Activated naive CD8-positive, alpha-beta T cell treated with anti-CD3 and anti-CD28 coated beads for 36 hours (primary cell): ENCODE measurements around the gene LSM4. TPM values are rescaled to one million over a fixed set of nuclear protein-coding genes. Genes with fewer than 3 reads are reported as not detected.

Source experiments
- DNase-seq: peaks from one replicate; pipeline ENCODE4 v3.0.0; 2021
- H3K27ac Mint-ChIP-seq: one replicate; pipeline ENCODE4 v1.8.0; 2022; ENCODE audit warnings: mild to moderate bottlenecking, moderate library complexity, mixed read lengths
- H3K27me3 Mint-ChIP-seq: one replicate; pipeline ENCODE4 v1.8.0; 2022; ENCODE audit warnings: mild to moderate bottlenecking, mixed read lengths
- H3K36me3 Mint-ChIP-seq: one replicate; pipeline ENCODE4 v1.8.0; 2021; ENCODE audit warnings: mild to moderate bottlenecking, mixed read lengths
- H3K4me1 Mint-ChIP-seq: one replicate; pipeline ENCODE4 v1.8.0; 2021; ENCODE audit warnings: mixed read lengths
- H3K4me3 Mint-ChIP-seq: one replicate; pipeline ENCODE4 v1.8.0; 2022; ENCODE audit warnings: mild to moderate bottlenecking, moderate library complexity, mixed read lengths
- H3K9me3 Mint-ChIP-seq: one replicate; pipeline ENCODE4 v1.8.0; 2022; ENCODE audit warnings: mixed read lengths
- total RNA-seq, 2 experiments: library from RNA; stranded (reverse); gene quantifications; one replicate each; pipeline ENCODE4 v1.2.3, GENCODE V29; 2021

Gene LSM4
- total RNA-seq, 2 experiments from 2014 or later, result 419 to 435 TPM

- Mint-ChIP-seq H3K27me3 (no peaks in the 10 kb centered on the region), H3K4me1 (peaks cover 51% of the 10 kb centered on the region), H3K9me3 (peaks cover 2% of the 10 kb centered on the region), H3K36me3 (peaks cover 21% of the 10 kb centered on the region), H3K27ac (peak overlapping the region; percentile 95), H3K4me3 (peak overlapping the region; percentile 85)
- DNase-seq, result peak; percentile 93
These were observed 28.4 kb downstream of the LSM4 start for GRCh38 chr19:18294467-18294864.

DNA sequence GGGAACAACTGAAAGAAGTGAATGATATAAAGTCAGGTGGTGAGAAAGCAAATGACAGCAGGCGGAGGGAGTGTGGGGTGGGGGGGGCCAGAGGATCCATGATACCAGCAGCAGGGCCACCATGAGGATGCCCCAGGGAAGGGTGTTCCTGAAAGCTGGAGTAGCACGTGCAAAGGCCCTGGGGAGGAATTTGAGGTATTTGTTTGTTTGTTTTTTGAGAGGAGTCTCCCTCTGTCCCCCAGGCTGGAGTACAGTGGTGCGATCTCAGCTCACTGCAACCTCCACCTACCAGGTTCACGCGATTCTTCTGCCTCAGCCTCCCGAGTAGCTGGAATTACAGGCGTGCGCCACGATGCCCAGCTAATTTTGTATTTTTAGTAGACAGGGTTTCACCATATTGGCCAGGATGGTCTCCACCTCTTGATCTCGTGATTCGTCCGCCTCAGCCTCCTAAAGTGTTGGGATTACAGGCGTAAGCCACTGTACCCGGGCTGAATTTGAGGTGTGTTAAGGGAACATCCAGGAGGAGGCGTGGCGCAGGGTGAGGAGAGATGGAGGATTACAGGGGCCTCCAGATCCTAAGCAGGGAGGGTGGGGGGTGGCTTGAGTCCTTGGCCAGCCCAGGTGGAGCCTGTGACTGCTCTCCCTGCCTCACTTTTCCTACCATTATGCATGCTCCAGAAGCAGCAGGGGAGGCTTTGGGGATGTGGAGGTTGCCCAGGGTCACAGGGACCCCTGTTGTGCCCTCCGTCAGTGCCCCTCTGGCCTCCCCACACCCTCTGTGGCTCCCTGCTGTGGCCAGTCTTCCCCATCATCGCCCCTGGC, 29.0 kb downstream of the LSM4 start:
- Mint-ChIP-seq H3K4me3 (peak overlapping the region; percentile 85), H3K9me3 (peaks cover 2% of the 10 kb centered on the region), H3K27me3 (no peaks in the 10 kb centered on the region), H3K27ac (peak overlapping the region; percentile 95), H3K4me1 (peaks cover 51% of the 10 kb centered on the region), H3K36me3 (peaks cover 21% of the 10 kb centered on the region)
- DNase-seq, result no peak

DNA sequence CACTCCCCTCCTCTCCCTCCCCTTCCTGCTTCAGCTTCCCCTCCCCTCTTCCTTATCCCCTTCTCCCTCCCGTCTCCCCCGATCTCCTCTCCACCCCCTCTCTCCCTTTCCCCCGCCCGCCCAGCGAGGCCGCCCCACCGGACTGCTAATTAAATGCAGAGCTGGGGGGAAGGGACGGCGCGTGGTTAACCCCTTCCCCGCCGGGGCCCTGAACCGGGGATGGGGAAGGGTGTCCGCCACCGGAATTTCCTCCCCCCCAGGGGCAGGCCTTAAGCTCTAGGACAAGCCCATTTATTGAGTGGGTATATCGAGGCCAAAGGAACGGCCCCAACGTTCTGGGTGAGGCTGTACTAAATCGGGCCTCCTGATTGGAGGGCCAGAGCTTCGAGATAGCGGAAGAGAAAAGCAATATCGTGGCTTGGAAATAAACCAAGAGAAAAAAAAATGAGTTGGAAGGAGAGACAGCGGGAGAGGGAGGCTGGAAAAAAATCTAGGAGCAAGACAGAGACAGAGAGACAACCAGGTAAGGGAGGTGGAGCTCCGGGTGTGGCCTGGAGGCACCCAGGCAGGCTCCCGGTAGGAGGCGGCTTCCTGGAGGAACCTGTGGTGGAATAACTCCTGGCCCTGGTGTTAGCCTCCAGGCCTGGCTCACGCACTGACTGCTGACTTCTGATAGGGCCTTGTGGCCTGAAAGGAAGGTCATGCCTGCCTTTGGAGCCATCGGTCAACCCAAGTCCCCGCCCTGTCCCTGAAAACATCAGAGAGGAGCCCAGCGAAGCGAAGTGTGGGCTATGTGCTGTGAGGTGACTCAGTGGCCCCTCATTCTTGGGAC, 29.9 kb downstream of the LSM4 start:
- H3K4me3 Mint-ChIP-seq, result peak overlapping the region; percentile 85
- DNase-seq, result peak; percentile 77
- peaks cover 21% of the 10 kb centered on the region for H3K36me3 Mint-ChIP-seq
- H3K27ac Mint-ChIP-seq, result peak overlapping the region; percentile 95
- peaks cover 2% of the 10 kb centered on the region for H3K9me3 Mint-ChIP-seq
- peaks cover 51% of the 10 kb centered on the region for H3K4me1 Mint-ChIP-seq
- H3K27me3 Mint-ChIP-seq, result no peaks in the 10 kb centered on the region

DNA sequence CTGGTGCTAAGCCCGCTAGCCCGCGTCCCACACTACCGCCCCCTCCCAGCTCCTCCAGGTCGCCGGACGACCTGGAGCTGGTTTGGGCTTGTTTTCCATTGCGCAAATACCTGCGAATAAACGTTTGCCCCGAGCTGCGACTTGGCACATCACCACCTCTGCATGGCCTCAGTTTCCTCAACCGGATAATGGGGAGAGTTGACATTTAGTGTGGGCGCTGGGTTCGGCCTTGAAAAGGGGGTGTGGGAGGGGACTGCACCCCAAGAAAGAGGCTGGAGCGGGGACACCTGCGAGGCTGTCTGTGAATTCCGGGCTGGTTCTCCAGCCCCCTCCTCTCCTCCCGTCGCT, 30.4 kb downstream of the LSM4 start:
- no peaks in the 10 kb centered on the region for H3K27me3 Mint-ChIP-seq
- peak overlapping the region; percentile 95 for H3K27ac Mint-ChIP-seq
- peaks cover 2% of the 10 kb centered on the region for H3K9me3 Mint-ChIP-seq
- peaks cover 52% of the 10 kb centered on the region for H3K4me1 Mint-ChIP-seq
- no peak for DNase-seq
- peak overlapping the region; percentile 85 for H3K4me3 Mint-ChIP-seq
- H3K36me3 Mint-ChIP-seq, result peaks cover 21% of the 10 kb centered on the region

DNA sequence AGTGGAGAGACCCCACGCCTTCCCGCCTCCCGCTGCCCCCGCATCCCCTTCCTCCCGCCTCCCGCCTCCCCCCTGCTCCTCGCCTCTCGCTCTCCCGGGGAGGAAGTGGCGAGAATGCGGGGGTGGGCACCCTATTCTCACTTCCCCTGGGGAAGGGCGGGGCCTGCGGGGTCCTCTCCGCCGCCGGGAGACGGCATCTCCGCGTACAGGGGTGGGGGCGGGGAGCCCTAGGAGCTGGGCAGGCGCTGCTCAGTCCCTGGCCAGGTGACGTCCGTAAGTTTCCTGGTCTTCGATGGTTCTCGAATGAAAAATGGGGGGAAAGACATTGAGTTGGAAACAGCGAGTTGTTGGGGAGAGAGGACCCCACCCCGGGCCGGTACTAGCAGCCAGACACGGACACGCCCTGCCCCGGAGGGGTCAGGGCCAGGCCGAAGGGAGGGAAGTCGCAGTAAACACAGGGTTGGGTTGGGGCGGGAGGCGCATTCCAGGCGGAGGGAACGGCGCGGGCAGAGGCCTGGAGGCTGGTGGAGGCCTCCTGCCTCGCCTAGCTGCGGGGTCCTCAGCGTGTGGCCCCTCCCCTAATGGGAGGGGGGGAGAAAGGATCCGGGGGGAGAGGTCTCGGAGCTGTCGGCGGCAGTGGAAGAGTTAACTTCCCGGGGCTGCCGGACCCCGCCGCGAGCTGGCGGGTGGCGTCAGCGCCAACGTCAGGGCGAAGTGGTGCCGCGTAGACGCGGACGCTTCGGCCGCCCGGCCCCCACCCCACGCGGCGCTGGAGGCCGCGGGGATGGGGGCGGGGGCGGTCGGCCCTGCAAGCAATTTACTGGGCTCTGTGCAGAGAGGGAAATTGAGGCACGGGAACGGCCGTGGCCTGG, 31.1 kb downstream of the LSM4 start:
- H3K27me3 Mint-ChIP-seq, result no peaks in the 10 kb centered on the region
- peak; percentile 93 for DNase-seq

DNA sequence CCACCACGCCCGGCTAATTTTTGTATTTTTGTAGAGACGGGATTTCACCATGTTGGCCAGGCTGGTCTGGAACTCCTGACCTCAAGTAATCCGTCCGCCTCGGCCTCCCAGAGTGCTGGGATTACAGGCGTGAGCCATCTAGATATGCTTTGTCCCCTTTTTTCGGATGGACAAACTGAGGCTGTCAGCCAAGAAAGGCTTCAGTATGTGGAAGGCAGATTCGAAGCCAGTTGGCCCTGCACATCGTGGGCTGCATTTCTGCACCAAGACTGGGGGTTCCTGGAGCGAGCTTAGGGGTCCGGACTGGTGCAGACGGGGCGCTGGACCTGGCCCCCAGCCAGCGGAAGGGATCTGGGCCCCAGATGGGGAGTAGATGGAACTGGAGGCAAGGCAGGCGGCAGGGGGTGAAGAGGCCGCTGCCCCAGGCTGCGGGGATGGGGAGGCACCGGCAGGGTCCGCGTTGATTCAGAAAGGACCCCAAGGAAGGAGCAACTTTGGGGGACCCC, 31.8 kb downstream of the LSM4 start:
- DNase-seq, result no peak
- H3K9me3 Mint-ChIP-seq, result peaks cover 2% of the 10 kb centered on the region
- H3K27me3 Mint-ChIP-seq, result no peaks in the 10 kb centered on the region
- peaks cover 63% of the 10 kb centered on the region for H3K4me1 Mint-ChIP-seq
- H3K27ac Mint-ChIP-seq, result peak overlapping the region; percentile 95
- H3K36me3 Mint-ChIP-seq, result peaks cover 20% of the 10 kb centered on the region
- peak overlapping the region; percentile 85 for H3K4me3 Mint-ChIP-seq

More for the DNA sequence above, 31.1 kb downstream of the LSM4 start:
- peaks cover 55% of the 10 kb centered on the region for H3K4me1 Mint-ChIP-seq
- H3K4me3 Mint-ChIP-seq, result peak overlapping the region; percentile 85
- H3K36me3 Mint-ChIP-seq, result peaks cover 21% of the 10 kb centered on the region
- H3K27ac Mint-ChIP-seq, result peak overlapping the region; percentile 95
- peaks cover 2% of the 10 kb centered on the region for H3K9me3 Mint-ChIP-seq

DNA sequence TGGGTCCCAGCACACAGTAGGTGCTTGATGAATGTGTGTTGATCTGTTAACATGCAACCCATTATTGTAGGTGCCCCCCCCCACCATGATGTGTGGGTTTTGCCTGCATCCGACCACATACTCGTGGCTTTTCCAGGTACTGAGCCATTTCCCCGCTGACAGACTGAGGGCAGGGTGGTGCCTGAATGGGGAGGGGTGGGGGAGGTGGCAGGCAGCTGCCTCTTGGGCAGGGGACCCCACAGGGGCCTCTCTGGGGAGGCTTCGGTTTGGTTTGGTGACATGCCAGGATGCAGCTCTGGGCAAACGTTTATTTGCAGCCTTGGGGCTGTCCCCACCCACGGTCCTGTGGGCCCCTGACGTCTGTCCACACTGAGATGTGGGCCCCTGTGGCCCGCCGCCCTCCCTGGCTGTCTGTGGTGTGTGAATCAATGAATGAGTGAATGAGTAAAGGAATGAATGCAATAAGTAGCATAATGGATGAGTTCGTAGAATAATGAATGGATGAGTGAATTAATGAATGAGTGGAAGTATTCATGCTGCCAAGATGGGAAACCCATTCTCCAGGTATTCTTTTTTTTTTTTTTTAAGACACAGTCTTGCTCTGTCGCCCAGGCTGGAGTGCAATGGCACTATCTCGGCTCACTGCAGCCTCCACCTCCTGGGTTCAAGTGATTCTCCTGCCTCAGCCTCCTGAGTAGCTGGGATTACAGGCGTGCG, 32.4 kb downstream of the LSM4 start:
- H3K36me3 Mint-ChIP-seq, result peaks cover 17% of the 10 kb centered on the region
- peaks cover 4% of the 10 kb centered on the region for H3K9me3 Mint-ChIP-seq
- peak overlapping the region; percentile 95 for H3K27ac Mint-ChIP-seq
- H3K4me3 Mint-ChIP-seq, result peak overlapping the region; percentile 85
- H3K27me3 Mint-ChIP-seq, result no peaks in the 10 kb centered on the region
- peaks cover 66% of the 10 kb centered on the region for H3K4me1 Mint-ChIP-seq
- peak; percentile 96 for DNase-seq

GRCh38 chr19:18289471-18290301, 33.2 kb downstream of the LSM4 start:
- peaks cover 16% of the 10 kb centered on the region for H3K36me3 Mint-ChIP-seq
- DNase-seq, result peak; percentile 37
- H3K9me3 Mint-ChIP-seq, result peaks cover 7% of the 10 kb centered on the region
- no peaks in the 10 kb centered on the region for H3K27me3 Mint-ChIP-seq
- peak overlapping the region; percentile 70 for H3K4me3 Mint-ChIP-seq
- peaks cover 69% of the 10 kb centered on the region for H3K4me1 Mint-ChIP-seq
- peak overlapping the region; percentile 95 for H3K27ac Mint-ChIP-seq

DNA sequence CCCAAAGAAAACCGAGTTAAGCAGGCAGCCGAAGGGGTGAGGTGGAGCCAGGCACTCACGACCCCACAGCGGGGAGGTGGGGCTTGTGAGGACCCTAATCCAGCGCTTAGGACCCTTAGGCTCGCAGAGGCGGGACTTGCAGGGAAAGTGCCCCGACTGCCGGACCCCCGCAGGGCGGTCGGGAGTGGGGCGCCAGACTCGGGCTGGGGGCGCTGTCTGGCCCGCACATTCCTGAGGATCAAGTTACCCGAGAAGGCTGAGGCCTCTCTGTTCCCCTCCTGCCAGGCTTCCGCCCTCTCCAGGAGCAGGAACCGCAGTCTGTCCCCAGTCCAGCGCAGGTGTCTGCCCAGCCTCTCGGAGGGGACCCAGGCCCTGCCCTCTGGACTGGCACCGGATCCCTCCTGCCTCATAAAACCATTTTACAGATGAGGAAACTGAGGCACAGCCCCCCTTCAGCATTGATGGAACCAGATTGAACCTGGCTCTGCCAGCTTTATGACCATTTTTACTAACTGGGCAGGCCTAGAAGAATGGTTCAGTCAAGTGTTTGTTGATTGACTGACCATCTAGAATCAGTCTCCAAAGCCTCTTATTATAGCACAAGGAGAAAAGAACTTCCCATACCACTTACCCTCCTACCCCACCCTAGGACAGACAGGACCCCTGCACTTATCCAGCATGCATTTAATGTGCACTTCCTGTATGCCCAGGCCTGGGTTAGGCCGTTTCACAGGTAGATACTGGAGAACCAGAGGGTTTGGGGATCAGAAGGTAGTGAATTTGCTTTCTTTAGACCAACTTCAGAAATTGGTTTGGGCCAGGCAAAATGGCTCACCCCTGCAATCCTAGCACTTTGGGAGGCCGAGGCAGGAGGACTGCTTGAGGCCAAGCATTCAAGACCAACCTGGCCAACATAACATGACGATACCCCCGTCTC, 34.8 kb downstream of the LSM4 start:
- no peak for DNase-seq
- Mint-ChIP-seq H3K27me3 (no peaks in the 10 kb centered on the region), H3K27ac (peak overlapping the region; percentile 95), H3K9me3 (peaks cover 7% of the 10 kb centered on the region), H3K4me1 (peaks cover 61% of the 10 kb centered on the region), H3K36me3 (peaks cover 14% of the 10 kb centered on the region), H3K4me3 (no peak overlapping the region)

GRCh38 chr19:18286973-18287635, 35.8 kb downstream of the LSM4 start:
- Mint-ChIP-seq H3K9me3 (peaks cover 7% of the 10 kb centered on the region), H3K36me3 (peaks cover 14% of the 10 kb centered on the region), H3K4me1 (peaks cover 67% of the 10 kb centered on the region), H3K27ac (peak overlapping the region; percentile 97), H3K27me3 (no peaks in the 10 kb centered on the region), H3K4me3 (no peak overlapping the region)
- DNase-seq, result no peak

- H3K9me3 Mint-ChIP-seq, result peaks cover 5% of the 10 kb centered on the region
- H3K27ac Mint-ChIP-seq, result peak overlapping the region; percentile 97
- H3K4me1 Mint-ChIP-seq, result peaks cover 54% of the 10 kb centered on the region
These were observed 38.0 kb downstream of the LSM4 start for GRCh38 chr19:18284712-18285360.

DNA sequence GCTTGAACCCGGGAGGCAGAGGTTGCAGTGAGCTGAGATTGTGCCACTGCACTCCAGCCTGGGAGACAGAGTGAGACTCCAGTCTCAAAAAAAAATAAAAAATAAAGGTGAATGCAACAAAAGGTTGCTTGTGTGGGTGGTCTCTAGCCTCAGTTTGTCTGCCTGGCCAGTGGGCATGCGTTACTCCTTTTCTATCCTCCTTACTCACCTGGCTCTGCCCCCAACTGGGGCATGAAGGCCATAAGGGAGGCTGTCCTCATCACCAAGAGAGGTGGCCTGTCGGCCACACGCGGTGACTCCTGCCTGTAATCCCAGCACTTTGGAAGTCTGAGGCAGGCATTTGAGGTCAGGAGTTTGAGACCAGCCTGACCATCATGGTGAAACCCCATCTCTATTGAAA, 39.5 kb downstream of the LSM4 start:
- H3K4me1 Mint-ChIP-seq, result peaks cover 56% of the 10 kb centered on the region
- DNase-seq, result no peak
- H3K4me3 Mint-ChIP-seq, result no peak overlapping the region
- peaks cover 9% of the 10 kb centered on the region for H3K27me3 Mint-ChIP-seq
- peaks cover 28% of the 10 kb centered on the region for H3K36me3 Mint-ChIP-seq
- peaks cover 5% of the 10 kb centered on the region for H3K9me3 Mint-ChIP-seq
- H3K27ac Mint-ChIP-seq, result peak overlapping the region; percentile 72

More at GRCh38 chr19:18284712-18285360, 38.0 kb downstream of the LSM4 start:
- peaks cover 2% of the 10 kb centered on the region for H3K27me3 Mint-ChIP-seq
- H3K36me3 Mint-ChIP-seq, result peaks cover 15% of the 10 kb centered on the region
- DNase-seq, result peak; percentile 77
- H3K4me3 Mint-ChIP-seq, result peak overlapping the region; percentile 50
